ENCODE results near the gene GPR161. TPM values are rescaled to one million over a fixed set of nuclear protein-coding genes. Genes with fewer than 3 reads are reported as not detected.

The GPR161 gene
- total and polyA plus RNA-seq, 10 of the 15 experiments (the other 5 are each of a cell fraction or from before 2014, with no cell fraction given), result 0.07 to 0.49 (median 0.34) TPM; not detected in 2

DNA sequence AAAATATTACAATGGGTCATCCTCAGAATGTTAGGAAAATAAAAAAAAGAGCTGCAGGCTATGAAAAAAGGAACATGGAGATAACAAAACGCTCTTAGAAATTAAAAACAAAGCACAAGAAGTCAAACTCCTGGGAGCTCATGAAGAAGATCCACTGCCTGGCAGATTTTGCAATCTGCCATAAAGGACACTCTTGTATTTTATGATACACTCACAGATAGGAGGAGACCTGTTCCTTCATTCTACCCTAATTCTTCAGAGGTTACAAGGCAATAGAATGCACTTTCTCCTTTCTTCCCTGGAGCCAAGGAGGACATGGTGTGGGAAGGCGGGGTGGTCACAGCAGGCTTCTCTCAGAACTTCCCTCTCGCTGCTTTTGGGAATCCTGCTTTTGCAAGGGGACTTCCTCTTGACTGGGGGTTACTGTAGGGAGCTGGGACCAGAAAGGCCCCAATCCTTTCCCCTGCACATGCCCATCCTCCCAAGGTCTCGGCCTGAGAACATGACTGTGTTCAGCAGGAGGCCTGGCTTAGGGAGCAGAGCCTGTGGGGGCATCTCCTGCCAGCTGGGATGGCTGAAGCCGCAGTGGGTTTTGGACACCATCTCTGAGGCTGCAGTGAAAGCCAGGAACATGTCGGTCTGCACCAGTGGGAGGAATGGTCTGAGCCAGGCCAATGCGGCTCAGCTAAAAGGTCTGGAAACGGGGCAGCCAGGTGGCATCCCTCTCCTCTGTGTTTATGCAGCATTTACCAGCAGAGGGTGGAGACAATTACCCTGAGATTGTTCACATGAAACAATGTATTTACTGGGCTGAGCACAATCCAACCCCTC, 44.8 kb downstream of the GPR161 start:
- Histone ChIP-seq H3K4me3 (no peak overlapping the region), H3K9me3 (replicated peaks; ENCODE audit: control insufficient read depth, insufficient read depth, low read length) (no peaks in the 10 kb centered on the region), H3K9ac (ENCODE audit: control insufficient read depth, insufficient read depth, low read length) (no peak overlapping the region), H3K79me2 (ENCODE audit: control insufficient read depth, insufficient read depth, low read length) (no peaks in the 10 kb centered on the region), H3K4me1 (ENCODE audit: control insufficient read depth, insufficient read depth, low read length) (no peaks in the 10 kb centered on the region), H3K27ac (ENCODE audit: control insufficient read depth, insufficient read depth) (no peak overlapping the region), H3K4me2 (ENCODE audit: control insufficient read depth, insufficient read depth) (no peak overlapping the region), H4K20me1 (ENCODE audit: control insufficient read depth, insufficient read depth) (no peaks in the 10 kb centered on the region), H3K36me3 (ENCODE audit: control insufficient read depth in 2 of 2, insufficient read depth in 2 of 2, low read length in 1 of 2) (no peaks in the 10 kb centered on the region), H3K27me3 (replicated peaks in 1 of 2; ENCODE audit: control insufficient read depth in 2 of 2, insufficient read depth in 2 of 2, low read length in 1 of 2) (0 out of 4 replicates have a peak, but pooled peaks cover 0 to 1% of the 10 kb centered on the region in 2 experiments), H2AFZ (ENCODE audit: control insufficient read depth, low read depth, low read length) (no peak overlapping the region)
- ChIA-PET CTCF (interaction anchor here (0.6 to 4.6 kb wide), 9 partner anchors 9 to 638 kb away, joined by 3 to 30 read pairs (median 3); no protein-coding TSS in a partner anchor), POLR2A (no interaction called here), RAD21 (ENCODE audit: unreplicated experiment) (no interaction called here), SMC1A (ENCODE audit: uncharacterized antibody, unreplicated experiment) (interaction anchor here (1.8 kb wide), 1 partner anchor 10 kb away, joined by 10 read pairs; no protein-coding TSS in a partner anchor)
- DNase-seq (ENCODE audit: low read depth, low spot score), result no peak
- no peak for FAIRE-seq
- BruUV-seq (replicated peaks), result no TSS peak
- intact Hi-C loops (cut with micrococcal nuclease; ENCODE audit: unreplicated experiment), result no loop called here
- 42% methylated on average over 7 of the region's 8 CpGs for WGBS (ENCODE audit: insufficient coverage, insufficient replicate concordance, low lambda C conversion rate, missing lambda C conversion rate)
- no peak for ATAC-seq
- in situ Hi-C loops (cut with MboI), result no loop called here
- TF ChIP-seq, protein P1, sequence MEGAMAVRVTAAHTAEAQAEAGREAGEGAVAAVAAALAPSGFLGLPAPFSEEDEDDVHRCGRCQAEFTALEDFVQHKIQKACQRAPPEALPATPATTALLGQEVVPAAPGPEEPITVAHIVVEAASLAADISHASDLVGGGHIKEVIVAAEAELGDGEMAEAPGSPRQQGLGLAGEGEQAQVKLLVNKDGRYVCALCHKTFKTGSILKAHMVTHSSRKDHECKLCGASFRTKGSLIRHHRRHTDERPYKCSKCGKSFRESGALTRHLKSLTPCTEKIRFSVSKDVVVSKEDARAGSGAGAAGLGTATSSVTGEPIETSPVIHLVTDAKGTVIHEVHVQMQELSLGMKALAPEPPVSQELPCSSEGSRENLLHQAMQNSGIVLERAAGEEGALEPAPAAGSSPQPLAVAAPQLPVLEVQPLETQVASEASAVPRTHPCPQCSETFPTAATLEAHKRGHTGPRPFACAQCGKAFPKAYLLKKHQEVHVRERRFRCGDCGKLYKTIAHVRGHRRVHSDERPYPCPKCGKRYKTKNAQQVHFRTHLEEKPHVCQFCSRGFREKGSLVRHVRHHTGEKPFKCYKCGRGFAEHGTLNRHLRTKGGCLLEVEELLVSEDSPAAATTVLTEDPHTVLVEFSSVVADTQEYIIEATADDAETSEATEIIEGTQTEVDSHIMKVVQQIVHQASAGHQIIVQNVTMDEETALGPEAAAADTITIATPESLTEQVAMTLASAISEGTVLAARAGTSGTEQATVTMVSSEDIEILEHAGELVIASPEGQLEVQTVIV (IDR thresholded peaks at IDR 0.05; ENCODE audit: borderline replicate concordance, partially characterized antibody), result no peak
- TF ChIP-seq PRDM15 (CRISPR knock-in tag; IDR thresholded peaks at IDR 0.05), result no peak
- TF ChIP-seq BCLAF1 (IDR thresholded peaks at IDR 0.05), result no peak
- TF ChIP-seq SIN3A (IDR thresholded peaks at IDR 0.05; ENCODE audit: low read depth, low read length), result no peak
- TF ChIP-seq POU2F2 (IDR thresholded peaks at IDR 0.05; ENCODE audit: borderline replicate concordance, low read depth, low read length), result no peak
- TF ChIP-seq KAT2A (conservative IDR thresholded peaks at IDR 0.05; ENCODE audit: control insufficient read depth, low read depth, low read length), result no peak
- TF ChIP-seq GABPA (IDR thresholded peaks at IDR 0.05; ENCODE audit: low read depth), result no peak
- no peak for TF ChIP-seq HCFC1 (IDR thresholded peaks at IDR 0.05; ENCODE audit: low read length)
- no peak for TF ChIP-seq HDAC2 (IDR thresholded peaks at IDR 0.05)
- TF ChIP-seq NBN (IDR thresholded peaks at IDR 0.05), result no peak
- no peak for TF ChIP-seq TAF1 (IDR thresholded peaks at IDR 0.05; ENCODE audit: borderline replicate concordance, low read depth, low read length)
- TF ChIP-seq CHD1 (IDR thresholded peaks at IDR 0.05; ENCODE audit: low read depth, low read length), result no peak
- no peak for TF ChIP-seq DPF2 (IDR thresholded peaks at IDR 0.05)
- TF ChIP-seq, protein P2, sequence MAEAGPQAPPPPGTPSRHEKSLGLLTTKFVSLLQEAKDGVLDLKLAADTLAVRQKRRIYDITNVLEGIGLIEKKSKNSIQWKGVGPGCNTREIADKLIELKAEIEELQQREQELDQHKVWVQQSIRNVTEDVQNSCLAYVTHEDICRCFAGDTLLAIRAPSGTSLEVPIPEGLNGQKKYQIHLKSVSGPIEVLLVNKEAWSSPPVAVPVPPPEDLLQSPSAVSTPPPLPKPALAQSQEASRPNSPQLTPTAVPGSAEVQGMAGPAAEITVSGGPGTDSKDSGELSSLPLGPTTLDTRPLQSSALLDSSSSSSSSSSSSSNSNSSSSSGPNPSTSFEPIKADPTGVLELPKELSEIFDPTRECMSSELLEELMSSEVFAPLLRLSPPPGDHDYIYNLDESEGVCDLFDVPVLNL (IDR thresholded peaks at IDR 0.05; ENCODE audit: low read depth, low read length), result no peak
